GM19463 (cell line): ENCODE measurements around the gene ST6GALNAC5.
"Not testable (repeated sequence)": the region's sequence is repeated elsewhere in the genome, so short reads cannot be mapped to it uniquely, and the experiment has no call there.

Source experiments
- ATAC-seq: cut with Tn5 transposase; IDR thresholded peaks from one replicate; pipeline ENCODE4 v1.9.1; 2021; ENCODE audit warnings: mild to moderate bottlenecking, moderate library complexity; ENCODE audit not compliant: unreplicated experiment

ST6GALNAC5 gene

GRCh38 chr1:76865696-76866286, 1.5 kb upstream of the ST6GALNAC5 start:
- ATAC-seq, result no peak

GRCh38 chr1:76866566-76866965, 714 bp upstream of the ST6GALNAC5 start:
- no peak for ATAC-seq

- peak; percentile 52 for ATAC-seq
These were observed 1.0 kb downstream of the ST6GALNAC5 start for GRCh38 chr1:76868154-76868882.

- ATAC-seq, result no peak
These were observed 1.6 kb downstream of the ST6GALNAC5 start for GRCh38 chr1:76868916-76869315.

GRCh38 chr1:76870037-76870436, 2.8 kb downstream of the ST6GALNAC5 start:
- ATAC-seq, result no peak

GRCh38 chr1:76871355-76871974, 4.2 kb downstream of the ST6GALNAC5 start:
- peak; percentile 85 for ATAC-seq

- ATAC-seq, result no peak
These were observed 5.7 kb downstream of the ST6GALNAC5 start for GRCh38 chr1:76872944-76873343.

GRCh38 chr1:76876655-76877395, 9.5 kb downstream of the ST6GALNAC5 start:
- ATAC-seq, result no peak

GRCh38 chr1:76879014-76879413, 11.7 kb downstream of the ST6GALNAC5 start:
- ATAC-seq, result not testable (repeated sequence)

- no peak for ATAC-seq
These were observed 14.5 kb downstream of the ST6GALNAC5 start for GRCh38 chr1:76881762-76882161.

GRCh38 chr1:76891931-76892622, 24.8 kb downstream of the ST6GALNAC5 start:
- no peak for ATAC-seq

- ATAC-seq, result no peak
These were observed 25.4 kb downstream of the ST6GALNAC5 start for GRCh38 chr1:76892675-76893074.

- ATAC-seq, result peak; percentile 99
These were observed 34.0 kb downstream of the ST6GALNAC5 start for GRCh38 chr1:76901158-76901767.

- no peak for ATAC-seq
These were observed 38.8 kb downstream of the ST6GALNAC5 start for GRCh38 chr1:76905876-76906595.

GRCh38 chr1:76909311-76909710, 42.0 kb downstream of the ST6GALNAC5 start:
- no peak for ATAC-seq

GRCh38 chr1:76919085-76919484, 51.8 kb downstream of the ST6GALNAC5 start:
- ATAC-seq, result no peak

- peak; percentile 76 for ATAC-seq
These were observed 54.3 kb downstream of the ST6GALNAC5 start for GRCh38 chr1:76921590-76921989.

GRCh38 chr1:76925825-76926224, 58.5 kb downstream of the ST6GALNAC5 start:
- ATAC-seq, result no peak

- ATAC-seq, result no peak
These were observed 61.2 kb downstream of the ST6GALNAC5 start for GRCh38 chr1:76928522-76928921.

GRCh38 chr1:76929136-76929535, 61.9 kb downstream of the ST6GALNAC5 start:
- ATAC-seq, result no peak
